ENCODE results near the gene PTPRN2. TPM values are rescaled to one million over a fixed set of nuclear protein-coding genes. Genes with fewer than 3 reads are reported as not detected.

The PTPRN2 gene
- total and polyA plus RNA-seq, 8 donors: 12.2 to 49.2 (median 31.8) TPM

GRCh38 chr7:158327012-158327411, 260.6 kb downstream of the PTPRN2 start:
- DNase-seq: no peak
- Histone ChIP-seq H3K9me3 (no peaks in the 10 kb centered on the region), H3K4me3 (no peak overlapping the region), H3K27me3 (no peaks in the 10 kb centered on the region), H3K27ac (no peak overlapping the region), H3K36me3 (no peaks in the 10 kb centered on the region), H3K4me1 (no peaks in the 10 kb centered on the region)
- FAIRE-seq: no peak
- TF ChIP-seq CTCF (IDR thresholded peaks at IDR 0.05): no peak
- WGBS, 2 donors: 86 to 89% methylated on average over 4 of the region's 4 CpGs
- intact Hi-C loops (cut with DNase I): no loop called here
- ATAC-seq: no peak

DNA sequence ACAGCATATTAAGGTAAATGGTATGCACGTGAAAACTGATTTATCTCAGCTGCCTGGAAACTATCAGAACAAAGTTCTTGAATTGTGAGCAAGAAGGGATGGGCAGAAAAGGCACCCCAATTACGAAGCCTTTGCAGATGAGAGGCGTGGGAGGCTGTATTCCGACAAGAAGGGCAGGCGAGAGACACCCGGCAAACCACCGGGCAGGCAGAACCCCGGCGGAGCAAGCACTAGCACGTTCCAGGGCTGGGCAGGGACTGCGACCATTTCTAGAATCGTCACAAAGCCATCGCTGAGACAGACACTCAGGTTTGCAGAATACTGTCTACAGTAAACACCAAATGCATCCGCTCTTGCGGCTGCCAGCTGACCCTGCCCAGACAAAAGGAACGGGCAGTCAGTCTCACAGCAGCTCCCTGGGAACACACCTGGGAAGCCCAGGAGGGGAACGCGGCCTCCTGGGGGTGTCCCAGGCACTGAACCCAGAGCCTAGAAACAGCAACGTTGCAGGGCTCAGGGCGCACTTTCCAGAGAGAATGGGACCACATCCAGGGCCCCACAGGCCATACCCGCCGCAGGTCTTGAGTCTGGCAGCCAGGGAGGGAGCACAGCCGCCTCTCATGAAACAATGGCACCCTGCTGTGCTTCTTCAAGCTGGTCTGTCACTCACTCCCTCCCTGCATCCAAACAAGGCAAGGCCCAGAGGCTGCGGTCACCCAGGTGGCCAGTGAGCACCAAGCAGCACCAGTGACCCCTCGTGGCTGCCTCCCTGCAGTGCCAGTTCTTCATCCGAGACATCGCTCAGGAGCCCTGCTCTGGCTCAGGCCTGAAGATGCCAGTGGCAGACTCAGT, 261.9 kb downstream of the PTPRN2 start:
- Histone ChIP-seq H3K4me1 (no peaks in the 10 kb centered on the region), H3K4me3 (no peak overlapping the region), H3K9me3 (no peaks in the 10 kb centered on the region), H3K27me3 (no peaks in the 10 kb centered on the region), H3K27ac (no peak overlapping the region), H3K36me3 (no peaks in the 10 kb centered on the region)
- ATAC-seq: peak in 3 of 4 donors; percentile 47 to 73 (median 71)
- no peak for FAIRE-seq
- intact Hi-C loops (cut with DNase I): no loop called here
- TF ChIP-seq CTCF (IDR thresholded peaks at IDR 0.05): no peak
- no peak for DNase-seq
- 55 to 63% methylated on average over 26 to 27 of the region's 27 CpGs for WGBS, 2 donors

DNA sequence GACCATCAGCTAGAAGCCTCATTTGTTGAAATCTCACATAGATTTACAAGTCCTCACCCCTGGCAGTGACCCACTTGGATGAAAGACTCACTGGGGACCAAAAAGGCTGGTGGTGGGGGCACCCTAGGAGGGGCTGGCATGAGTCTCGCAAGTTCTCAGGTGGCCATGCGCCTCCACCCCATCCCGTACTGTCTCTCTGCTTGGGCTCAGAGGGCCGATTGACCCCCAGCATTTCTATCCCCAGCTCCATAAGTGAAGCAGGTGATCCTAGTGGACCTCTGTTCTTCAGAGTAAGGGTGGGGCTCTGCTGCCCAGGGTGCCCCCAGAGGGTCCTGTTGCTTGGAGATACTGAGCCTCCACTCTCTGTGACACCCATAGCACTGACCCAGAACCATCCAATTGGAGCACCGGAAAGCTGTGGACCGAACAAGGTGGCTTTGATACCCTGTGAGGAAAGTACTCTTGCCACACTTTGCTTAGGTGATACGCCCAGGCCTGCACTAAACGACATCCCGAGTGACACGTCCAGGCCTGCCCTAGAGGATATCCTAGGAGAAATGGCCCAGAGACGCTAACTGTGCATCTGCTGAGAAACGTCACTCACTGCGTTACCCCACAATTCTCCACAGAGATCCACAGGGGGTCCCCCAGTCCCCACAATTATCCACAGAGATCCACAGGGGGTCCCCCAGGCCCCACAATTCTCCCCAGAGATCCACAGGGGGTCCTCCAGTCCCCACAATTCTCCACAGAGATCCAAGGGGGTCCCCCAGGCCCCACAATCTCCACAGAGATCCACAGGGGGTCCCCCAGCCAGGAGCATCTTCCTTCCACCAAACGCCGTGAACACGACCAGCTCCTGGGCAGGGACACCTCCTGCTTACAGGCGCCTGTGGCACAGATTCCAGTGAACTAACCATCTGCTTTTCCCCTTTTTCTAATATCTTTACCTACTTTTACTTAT, 262.9 kb downstream of the PTPRN2 start:
- Histone ChIP-seq H3K4me1 (no peaks in the 10 kb centered on the region), H3K4me3 (no peak overlapping the region), H3K36me3 (no peaks in the 10 kb centered on the region), H3K9me3 (no peaks in the 10 kb centered on the region), H3K27ac (no peak overlapping the region), H3K27me3 (no peaks in the 10 kb centered on the region)
- ATAC-seq (no peak), DNase-seq (no peak), FAIRE-seq (no peak)
- TF ChIP-seq CTCF (IDR thresholded peaks at IDR 0.05): no peak
- intact Hi-C loops (cut with DNase I): no loop called here
- 82 to 85% methylated on average over 17 of the region's 17 CpGs for WGBS, 2 donors

DNA sequence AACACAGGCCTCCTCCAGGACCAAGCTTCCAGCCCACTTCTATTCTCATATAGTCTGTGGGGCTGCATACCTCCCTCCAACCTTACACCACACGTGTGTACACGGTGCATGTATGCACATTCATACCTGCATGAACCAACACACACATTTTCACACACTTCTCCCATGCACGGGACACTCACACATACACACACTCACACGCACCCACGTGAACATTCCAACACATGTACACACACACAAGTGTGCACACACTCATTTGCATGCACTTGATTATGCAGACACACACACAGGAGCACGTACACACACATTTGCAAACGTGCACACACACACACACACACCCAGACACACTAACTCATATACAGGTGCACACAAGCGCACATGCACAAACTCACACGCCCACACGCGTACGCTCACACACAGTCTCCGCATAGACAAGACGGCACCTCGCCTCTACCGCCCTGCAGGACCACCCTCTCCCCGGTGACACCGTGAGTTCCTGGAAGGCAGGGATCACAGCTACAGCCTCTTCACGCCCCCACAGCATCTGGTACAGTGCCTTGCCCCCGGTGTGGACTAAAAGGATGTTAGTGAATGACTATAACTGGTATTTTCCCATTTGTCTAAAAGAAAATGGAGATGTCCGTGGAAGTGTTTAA, 263.8 kb downstream of the PTPRN2 start:
- no peak overlapping the region for H3K27ac ChIP-seq
- DNase-seq (no peak), FAIRE-seq (no peak), ATAC-seq (no peak)
- H3K36me3 ChIP-seq: no peaks in the 10 kb centered on the region
- no peaks in the 10 kb centered on the region for H3K4me1 ChIP-seq
- WGBS, 2 donors: 85 to 88% methylated on average over 21 of the region's 21 CpGs
- no peaks in the 10 kb centered on the region for H3K27me3 ChIP-seq
- no peak for TF ChIP-seq CTCF (IDR thresholded peaks at IDR 0.05)
- intact Hi-C loops (cut with DNase I): no loop called here
- H3K9me3 ChIP-seq: no peaks in the 10 kb centered on the region
- no peak overlapping the region for H3K4me3 ChIP-seq
